OCI-LY1 (cell line): ENCODE measurements around the gene ATXN1L.

Experiments used
- EZH2 ChIP-seq: fragments of 200-600 bp; sonication (generic), shearing (Covaris generic); IDR thresholded peaks from 2 replicates; pipeline ENCODE4 v1.8.0; 2017; ENCODE audit warnings: borderline replicate concordance, mixed run types, mild to moderate bottlenecking, antibody characterized with exemption, low read length, moderate library complexity, mixed read lengths
- TF ChIP-seq, protein P1 (sequence below): fragments of 200-600 bp; sonication (generic), shearing (Covaris generic); IDR thresholded peaks from 2 replicates; pipeline ENCODE4 v1.5.1; 2017; ENCODE audit warnings: mild to moderate bottlenecking, antibody characterized with exemption, low read length, moderate library complexity, mixed read lengths

- TF ChIP-seq, protein P1, sequence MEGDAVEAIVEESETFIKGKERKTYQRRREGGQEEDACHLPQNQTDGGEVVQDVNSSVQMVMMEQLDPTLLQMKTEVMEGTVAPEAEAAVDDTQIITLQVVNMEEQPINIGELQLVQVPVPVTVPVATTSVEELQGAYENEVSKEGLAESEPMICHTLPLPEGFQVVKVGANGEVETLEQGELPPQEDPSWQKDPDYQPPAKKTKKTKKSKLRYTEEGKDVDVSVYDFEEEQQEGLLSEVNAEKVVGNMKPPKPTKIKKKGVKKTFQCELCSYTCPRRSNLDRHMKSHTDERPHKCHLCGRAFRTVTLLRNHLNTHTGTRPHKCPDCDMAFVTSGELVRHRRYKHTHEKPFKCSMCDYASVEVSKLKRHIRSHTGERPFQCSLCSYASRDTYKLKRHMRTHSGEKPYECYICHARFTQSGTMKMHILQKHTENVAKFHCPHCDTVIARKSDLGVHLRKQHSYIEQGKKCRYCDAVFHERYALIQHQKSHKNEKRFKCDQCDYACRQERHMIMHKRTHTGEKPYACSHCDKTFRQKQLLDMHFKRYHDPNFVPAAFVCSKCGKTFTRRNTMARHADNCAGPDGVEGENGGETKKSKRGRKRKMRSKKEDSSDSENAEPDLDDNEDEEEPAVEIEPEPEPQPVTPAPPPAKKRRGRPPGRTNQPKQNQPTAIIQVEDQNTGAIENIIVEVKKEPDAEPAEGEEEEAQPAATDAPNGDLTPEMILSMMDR = no peak
- TF ChIP-seq EZH2 = no peak
These were observed 34.4 kb upstream of the ATXN1L start for GRCh38 chr16:71811261-71811803.
